ENCODE measurements around the gene PXMP4. TPM values are rescaled to one million over a fixed set of nuclear protein-coding genes. Genes with fewer than 3 reads are reported as not detected.

The PXMP4 gene
- total and polyA plus RNA-seq, 2 donors from 2014 or later: 9.8 to 11.6 TPM

GRCh38 chr20:33685328-33686099, 34.6 kb downstream of the PXMP4 start:
- Histone ChIP-seq H3K36me3 (ENCODE audit: control insufficient read depth in 2 of 3, insufficient read depth in 3 of 3, low read length in 3 of 3) (no peaks in the 10 kb centered on the region), H3K27me3 (ENCODE audit: control insufficient read depth, insufficient read depth, low read length) (no peaks in the 10 kb centered on the region), H3K9ac (ENCODE audit: low read length in 3 of 3) (no peak overlapping the region), H3K4me3 (ENCODE audit: low read length in 3 of 3) (peak overlapping the region in 1 of 3 donors; percentile 28), H3K9me3 (ENCODE audit: control insufficient read depth in 2 of 3, insufficient read depth in 1 of 3, low read length in 3 of 3) (no peaks in the 10 kb centered on the region), H3K27ac (ENCODE audit: low read depth in 2 of 2, low read length in 2 of 2) (no peak overlapping the region), H3K4me1 (ENCODE audit: control insufficient read depth in 2 of 3, insufficient read depth in 2 of 3, low read depth in 1 of 3, low read length in 3 of 3) (peaks cover 0 to 6% (median 0%) of the 10 kb centered on the region in 3 donors)
- FAIRE-seq (no peak), DNase-seq (peak in 2 of 5 donors; percentile 26 to 65)
- no peak for TF ChIP-seq CTCF (IDR thresholded peaks at IDR 0.05; ENCODE audit: borderline replicate concordance, extremely low read depth, insufficient read depth)
- intact Hi-C loops (cut with DNase I): no loop called here

- FAIRE-seq (no peak), DNase-seq (peak in 1 of 5 donors; percentile 63)
- Histone ChIP-seq H3K27ac (ENCODE audit: low read depth in 2 of 2, low read length in 2 of 2) (no peak overlapping the region), H3K9ac (ENCODE audit: low read length in 3 of 3) (no peak overlapping the region), H3K4me3 (ENCODE audit: low read length in 3 of 3) (no peak overlapping the region), H3K36me3 (ENCODE audit: control insufficient read depth in 2 of 3, insufficient read depth in 3 of 3, low read length in 3 of 3) (no peaks in the 10 kb centered on the region), H3K9me3 (ENCODE audit: control insufficient read depth in 2 of 3, insufficient read depth in 1 of 3, low read length in 3 of 3) (no peaks in the 10 kb centered on the region), H3K4me1 (ENCODE audit: control insufficient read depth in 2 of 3, insufficient read depth in 2 of 3, low read depth in 1 of 3, low read length in 3 of 3) (peaks cover 0 to 6% (median 0%) of the 10 kb centered on the region in 3 donors), H3K27me3 (ENCODE audit: control insufficient read depth, insufficient read depth, low read length) (no peaks in the 10 kb centered on the region)
- intact Hi-C loops (cut with DNase I): no loop called here
- no peak for TF ChIP-seq CTCF (IDR thresholded peaks at IDR 0.05; ENCODE audit: borderline replicate concordance, extremely low read depth, insufficient read depth)
These were observed 35.4 kb downstream of the PXMP4 start for GRCh38 chr20:33684533-33685327.

- no peak overlapping the region for H3K9ac ChIP-seq (ENCODE audit: low read length in 3 of 3)
- H3K36me3 ChIP-seq (ENCODE audit: control insufficient read depth in 2 of 3, insufficient read depth in 3 of 3, low read length in 3 of 3): no peaks in the 10 kb centered on the region
- peaks cover 0 to 6% (median 0%) of the 10 kb centered on the region in 3 donors for H3K4me1 ChIP-seq (ENCODE audit: control insufficient read depth in 2 of 3, insufficient read depth in 2 of 3, low read depth in 1 of 3, low read length in 3 of 3)
- no peaks in the 10 kb centered on the region for H3K9me3 ChIP-seq (ENCODE audit: control insufficient read depth in 2 of 3, insufficient read depth in 1 of 3, low read length in 3 of 3)
- intact Hi-C loops (cut with DNase I): no loop called here
- FAIRE-seq (no peak), DNase-seq (no peak)
- H3K4me3 ChIP-seq (ENCODE audit: low read length in 3 of 3): no peak overlapping the region
- H3K27me3 ChIP-seq (ENCODE audit: control insufficient read depth, insufficient read depth, low read length): no peaks in the 10 kb centered on the region
- TF ChIP-seq CTCF (IDR thresholded peaks at IDR 0.05; ENCODE audit: borderline replicate concordance, extremely low read depth, insufficient read depth): no peak
- no peak overlapping the region for H3K27ac ChIP-seq (ENCODE audit: low read depth in 2 of 2, low read length in 2 of 2)
These were observed 38.3 kb downstream of the PXMP4 start for GRCh38 chr20:33681728-33682353.
